ENCODE results near the gene SGCB. TPM values are rescaled to one million over a fixed set of nuclear protein-coding genes. Genes with fewer than 3 reads are reported as not detected.

Gene SGCB
- polyA plus RNA-seq, 1 experiment: 47.7 TPM

- DNase-seq (ENCODE audit: low read depth, low spot score): no peak
- TF ChIP-seq CTCF (IDR thresholded peaks at IDR 0.05; ENCODE audit: low read depth, low read length): no peak
- Histone ChIP-seq H3K27me3 (ENCODE audit: control insufficient read depth, insufficient read depth, low read length) (no peaks in the 10 kb centered on the region), H3K27ac (ENCODE audit: low read depth, low read length) (no peak overlapping the region), H3K9me3 (ENCODE audit: control insufficient read depth, insufficient read depth, low read length) (no peaks in the 10 kb centered on the region), H3K4me3 (ENCODE audit: low read depth, low read length) (no peak overlapping the region)
- CTCF ChIA-PET: no interaction called here
- POLR2A ChIA-PET: no interaction called here
These were observed 42.4 kb downstream of the SGCB start for GRCh38 chr4:51995647-51996220.

Small RNA genes within 50 kb of the gene (small RNA-seq; reads per million reads assigned to genes)
- not detected for gene AC104784.1 (ENCODE audit: insufficient read length, low read depth)

Other genes starting within 250 kb of the SGCB start
- 55.7 and 67.2 TPM in 2 replicates for gene DCUN1D4, start 195.1 kb downstream of the SGCB start, polyA plus RNA-seq (2011; rRNA removed)
- 0.14 and 0.22 TPM in 2 replicates for gene LRRC66, start 17.9 kb downstream of the SGCB start, polyA plus RNA-seq (2011; rRNA removed)
- 9.7 and 12.7 TPM in 2 replicates for gene SPATA18, start 13.0 kb upstream of the SGCB start, polyA plus RNA-seq (2011; rRNA removed)